ENCODE data around the gene FAM227B.

GRCh38 chr15:49382394-49382793 is 238.2 kb downstream of the FAM227B start:
- TF ChIP-seq EZH2 (IDR thresholded peaks at IDR 0.05; ENCODE audit: borderline replicate concordance, low read length) (no peak), CTCF (conservative IDR thresholded peaks at IDR 0.05 in 1 of 2, IDR thresholded peaks at IDR 0.05 in 1 of 2; ENCODE audit: extremely low read depth in 1 of 2, insufficient read depth in 1 of 2, low read depth in 1 of 2, low read length in 2 of 2) (no peak)

All from mammary epithelial cell (primary cell).